HG02759 (cell line): Measurements from ENCODE around the gene ATP8A1.
A peak's percentile ranks its signal among the peaks of the same experiment; 100 is the strongest.
"Not testable (repeated sequence)": the region's sequence is repeated elsewhere in the genome, so short reads cannot be mapped to it uniquely, and the experiment has no call there.

Source experiments
- ATAC-seq: cut with Tn5 transposase; IDR thresholded peaks from one replicate; pipeline ENCODE4 v1.9.1; 2021; ENCODE audit warnings: mild to moderate bottlenecking, moderate library complexity; ENCODE audit not compliant: unreplicated experiment

The ATP8A1 gene

GRCh38 chr4:42474406-42474805, 182.5 kb downstream of the ATP8A1 start:
- ATAC-seq: no peak

DNA sequence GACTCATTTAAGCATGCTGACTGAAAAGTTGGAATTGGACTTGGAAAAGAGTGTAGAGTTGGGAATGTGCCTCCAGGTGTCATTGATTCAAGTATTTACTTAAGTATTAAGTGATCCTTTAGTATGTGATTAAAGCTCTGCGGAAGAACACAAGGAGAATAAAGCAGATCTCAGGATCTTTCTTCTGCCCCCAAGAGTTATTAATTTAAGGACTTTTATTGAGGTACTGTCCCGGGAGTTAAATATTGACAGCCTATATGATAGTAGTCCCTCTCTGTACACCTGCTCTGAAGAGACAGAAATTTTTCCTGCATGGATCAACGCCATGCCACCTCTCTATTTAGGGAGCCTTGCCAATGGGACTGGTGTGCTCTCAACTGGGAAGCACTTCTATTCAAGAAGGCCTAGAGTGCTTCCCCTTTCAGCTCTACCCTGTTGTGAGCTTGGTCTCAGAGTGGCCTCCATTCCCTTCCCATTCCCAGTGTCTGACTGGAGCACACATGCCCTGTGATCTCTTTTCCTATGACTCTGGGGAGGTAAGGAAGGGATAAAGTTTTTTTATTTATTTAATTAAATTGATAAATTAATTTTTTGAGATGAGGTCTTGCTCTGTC, 183.7 kb downstream of the ATP8A1 start:
- ATAC-seq: no peak

DNA sequence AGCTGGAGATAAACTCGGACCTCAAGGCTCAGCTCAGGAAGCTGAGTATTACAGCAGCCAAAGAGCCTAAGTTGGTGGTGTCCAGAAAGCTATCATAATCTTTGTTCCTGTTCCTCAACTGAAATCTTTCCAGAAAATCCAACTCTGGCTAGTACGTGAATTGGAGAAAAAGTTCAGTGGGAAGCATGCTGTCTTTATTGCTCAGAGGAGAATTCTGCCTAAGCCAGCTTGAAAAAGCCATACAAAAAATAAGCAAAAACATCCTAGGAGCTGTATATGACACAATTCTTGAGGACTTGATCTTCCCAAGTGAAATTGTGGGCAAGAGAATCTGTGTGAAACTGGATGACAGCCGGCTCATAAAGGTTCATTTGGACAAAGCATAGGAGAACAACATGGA, 185.0 kb downstream of the ATP8A1 start:
- ATAC-seq: no peak

- ATAC-seq: no peak
These were observed 186.9 kb downstream of the ATP8A1 start for GRCh38 chr4:42470023-42470422.

- ATAC-seq: not testable (repeated sequence)
These were observed 189.1 kb downstream of the ATP8A1 start for GRCh38 chr4:42467777-42468176.

- ATAC-seq: no peak
These were observed 190.5 kb downstream of the ATP8A1 start for GRCh38 chr4:42466273-42466844.

- ATAC-seq: no peak
These were observed 192.3 kb downstream of the ATP8A1 start for GRCh38 chr4:42464550-42465094.

DNA sequence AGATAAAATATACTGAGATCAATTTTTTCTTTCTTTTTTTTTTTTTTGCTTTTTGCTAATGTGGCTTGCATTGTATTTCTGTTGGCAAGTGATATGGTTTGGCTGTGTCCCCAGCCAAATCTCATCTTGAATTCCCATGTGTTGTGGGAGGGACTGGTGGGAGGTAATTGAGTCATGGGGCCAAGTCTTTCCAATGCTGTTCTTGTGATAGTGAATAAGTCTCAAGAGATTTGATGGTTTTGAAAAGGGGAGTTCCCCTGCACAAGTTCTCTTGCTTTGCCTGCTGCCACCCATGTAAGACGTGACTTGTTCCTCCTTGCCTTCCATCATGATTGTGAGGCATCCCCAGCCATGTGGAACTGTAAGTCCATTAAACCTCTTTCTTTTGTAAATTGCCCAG, 195.7 kb downstream of the ATP8A1 start:
- not testable (repeated sequence) for ATAC-seq

DNA sequence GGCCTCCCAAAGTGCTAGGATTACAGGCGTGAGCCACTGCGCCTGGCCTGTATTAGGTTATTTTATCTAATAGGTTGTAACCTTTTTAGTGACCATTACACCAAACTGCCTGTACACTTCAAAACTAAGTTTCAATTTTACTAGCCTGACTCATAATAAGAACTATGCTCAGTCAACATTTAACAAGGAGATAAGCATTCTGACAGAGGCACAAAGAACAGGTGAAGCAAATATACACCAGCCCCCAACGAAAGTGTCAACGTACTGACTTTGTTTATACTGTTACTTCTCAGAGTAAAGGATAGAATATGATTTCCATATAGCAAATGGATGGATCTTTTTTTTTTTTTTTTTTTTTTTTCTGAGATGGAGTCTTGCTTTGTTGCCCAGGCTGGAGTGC, 196.9 kb downstream of the ATP8A1 start:
- peak; percentile 99 for ATAC-seq

GRCh38 chr4:42458657-42459056, 198.2 kb downstream of the ATP8A1 start:
- ATAC-seq: no peak

GRCh38 chr4:42454755-42455420, 202.0 kb downstream of the ATP8A1 start:
- no peak for ATAC-seq

DNA sequence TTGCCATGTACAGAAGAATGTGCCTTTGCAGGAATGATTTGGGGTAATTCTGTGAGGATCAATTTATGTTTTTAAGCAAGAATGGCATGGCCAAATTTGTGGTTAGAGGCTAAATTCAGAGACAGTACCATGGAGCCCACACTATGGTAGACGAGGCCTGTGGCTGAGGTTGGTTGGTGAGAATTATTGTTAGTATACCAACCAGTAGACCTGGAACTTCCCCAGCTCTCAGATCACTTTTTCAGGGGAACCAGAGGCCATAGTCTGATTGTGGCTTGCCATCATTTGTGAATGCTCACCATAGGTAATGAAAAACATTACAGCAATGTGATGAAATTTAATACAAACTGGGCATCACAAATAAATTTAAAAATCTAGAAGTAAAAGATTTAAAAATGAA, 203.3 kb downstream of the ATP8A1 start:
- ATAC-seq: peak; percentile 91

DNA sequence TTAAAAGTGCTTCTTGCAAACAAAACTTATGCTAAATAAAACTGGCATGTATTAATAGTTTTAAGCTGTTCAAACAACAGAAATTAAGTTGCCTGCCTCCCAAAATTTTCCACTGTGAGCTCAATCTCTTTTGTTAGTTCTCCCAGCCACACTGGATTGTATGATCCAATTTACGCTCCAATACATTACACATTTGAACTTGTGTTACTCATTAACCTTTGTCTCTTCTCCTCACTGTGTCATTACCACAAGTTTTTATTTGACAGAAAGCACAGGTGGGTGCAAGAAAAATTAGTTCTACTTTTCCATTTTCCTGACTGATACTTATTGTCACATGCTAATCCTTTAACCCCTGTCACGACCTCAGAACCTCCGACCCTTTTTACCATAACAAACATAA, 204.1 kb downstream of the ATP8A1 start:
- ATAC-seq: no peak

- no peak for ATAC-seq
These were observed 210.1 kb downstream of the ATP8A1 start for GRCh38 chr4:42446823-42447222.

GRCh38 chr4:42445038-42445437, 211.9 kb downstream of the ATP8A1 start:
- ATAC-seq: no peak

- no peak for ATAC-seq
These were observed 214.3 kb downstream of the ATP8A1 start for GRCh38 chr4:42442601-42443000.

DNA sequence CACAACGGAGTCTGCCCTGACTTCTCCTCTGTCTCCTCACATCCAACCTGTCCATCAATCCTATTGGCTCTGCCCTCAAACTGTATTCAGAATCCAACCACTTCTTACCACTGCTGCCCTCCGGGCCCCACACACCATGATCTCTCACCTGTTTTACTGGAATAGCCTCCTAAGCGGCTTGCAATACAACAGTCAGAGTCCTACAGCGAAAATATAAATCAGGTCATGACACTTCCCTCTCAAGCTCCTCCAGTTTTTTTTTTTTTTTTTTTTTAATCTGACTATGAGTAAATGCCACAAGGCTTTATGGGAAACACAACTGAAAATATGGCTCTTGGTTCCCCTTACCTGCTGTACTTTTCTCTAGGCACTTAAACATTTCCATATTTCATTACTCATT, 216.8 kb downstream of the ATP8A1 start:
- ATAC-seq: no peak

- no peak for ATAC-seq
These were observed 219.9 kb downstream of the ATP8A1 start for GRCh38 chr4:42436928-42437565.

DNA sequence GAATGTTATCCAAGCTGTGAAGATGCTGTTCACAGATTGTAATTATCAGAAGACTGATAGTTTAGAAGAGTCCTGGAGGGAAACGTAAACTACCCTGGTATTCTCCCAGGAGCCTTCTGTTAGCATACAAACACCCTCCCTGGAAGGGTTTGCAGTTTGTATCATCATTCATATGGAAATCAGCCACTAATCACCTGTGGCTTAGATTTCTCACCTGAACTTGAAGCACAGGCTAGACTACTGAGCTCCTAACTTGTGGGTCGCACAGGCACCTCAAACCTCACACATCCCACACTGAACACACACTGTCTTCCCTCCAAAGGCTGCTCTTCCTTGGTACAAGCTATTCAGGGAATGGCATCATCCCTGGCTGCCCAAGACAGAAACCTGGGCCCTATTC, 228.9 kb downstream of the ATP8A1 start:
- ATAC-seq: no peak

DNA sequence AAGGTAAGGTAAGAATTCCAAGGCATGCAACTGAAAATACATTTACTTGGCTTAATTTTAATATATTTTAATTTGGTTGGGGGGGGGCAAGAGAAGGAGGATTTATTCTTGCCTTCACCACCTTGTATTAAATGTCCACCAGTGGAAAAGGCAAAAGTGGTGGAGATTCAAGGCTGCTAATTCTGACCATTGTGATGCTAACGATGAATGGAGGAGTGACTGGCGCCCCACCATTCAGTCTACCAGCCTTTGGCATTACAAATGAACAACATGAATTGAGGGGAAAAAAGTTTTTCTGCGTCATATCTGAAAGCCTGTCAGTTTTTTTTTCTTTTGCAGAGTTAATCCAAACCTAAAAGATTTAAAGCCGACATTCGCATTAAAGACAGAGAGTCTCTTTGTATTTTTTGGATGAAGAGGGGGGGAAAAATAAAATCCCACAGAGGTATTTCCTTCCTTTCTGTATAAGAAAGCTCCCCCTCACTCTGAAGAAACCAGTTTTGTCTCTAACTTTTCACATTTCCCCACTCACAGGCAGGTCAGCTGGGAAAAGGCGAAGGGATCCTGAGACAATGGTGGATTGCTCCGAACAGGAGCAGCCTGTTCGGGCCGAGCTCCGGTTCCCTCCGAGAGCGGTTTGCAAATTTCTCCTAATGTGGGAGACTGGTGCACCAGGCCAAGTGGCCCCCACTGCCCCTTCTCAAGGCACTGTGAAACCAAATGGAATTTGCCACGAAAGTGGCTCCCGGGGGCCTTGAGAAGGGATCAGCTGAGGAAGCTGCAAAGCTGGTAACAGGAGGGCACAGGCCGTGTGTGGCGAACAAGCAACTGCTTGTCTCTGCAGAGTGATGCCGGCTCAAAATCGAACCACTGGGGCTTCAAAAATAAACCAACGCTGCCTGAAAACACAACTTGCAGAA, 231.5 kb downstream of the ATP8A1 start:
- no peak for ATAC-seq

- no peak for ATAC-seq
These were observed 236.8 kb downstream of the ATP8A1 start for GRCh38 chr4:42420140-42420539.
